A549 (cell line): ENCODE data around the gene CLEC20A. TPM values are rescaled to one million over a fixed set of nuclear protein-coding genes. Genes with fewer than 3 reads are reported as not detected.

Source experiments
- ATAC-seq, 2 experiments: fragments of 200-7000 bp in 1 of 2; fragments of >200 bp in 1 of 2; cut with Nextera tagmentation in 1 of 2; cut with Tn5 transposase in 1 of 2; 3 replicates each; pipeline versions ENCODE4 v1.8.0 to v1.9.1; 2018 to 2020; ENCODE audit warnings: mild to moderate bottlenecking in 1 of 2, moderate library complexity in 1 of 2
- CTCF ChIA-PET: fragments of 300-600 bp; sonication (Branson Sonifier 250); formaldehyde crosslinking; extraction: SDS; loops from one replicate; lab custom pipeline; 2021; ENCODE audit warnings: antibody characterized with exemption, inconsistent platforms; lab: Yijun Ruan, JAX
- POLR2A ChIA-PET: fragments of 350-600 bp; formaldehyde crosslinking; extraction: SDS; loops from one replicate; lab custom pipeline; 2021; ENCODE audit warnings: antibody characterized with exemption, inconsistent platforms; lab: Yijun Ruan, JAX
- DNase-seq, 2 experiments: peaks; one replicate each; pipeline versions ENCODE4 v3.0.0 to v3.0.0-alpha.2; 2011 to 2016; ENCODE audit warnings: low read depth in 1 of 2, low spot score in 1 of 2
- FAIRE-seq: peaks from 2 replicates; lab custom pipeline; 2011; peaks lifted over from hg19 to GRCh38; lab: Jason Lieb, UNC
- H3K27ac ChIP-seq, 2 experiments: fragments of >200 bp; sonication (Bioruptor Twin); formaldehyde crosslinking; 3 replicates each; pipeline ENCODE4 v1.5.1; 2016 to 2017
- H3K4me1 ChIP-seq: fragments of >200 bp; sonication (Bioruptor Twin); formaldehyde crosslinking; 3 replicates; pipeline ENCODE4 v1.6.1; 2016
- H3K4me2 ChIP-seq: fragments of >200 bp; sonication (Bioruptor Twin); formaldehyde crosslinking; 3 replicates; pipeline ENCODE4 v1.6.1; 2016
- H3K4me3 ChIP-seq: fragments of >200 bp; sonication (Bioruptor Twin); formaldehyde crosslinking; 3 replicates; pipeline ENCODE4 v1.5.1; 2016
- H3K9me3 ChIP-seq: fragments of >200 bp; sonication (Bioruptor Twin); formaldehyde crosslinking; 3 replicates; pipeline ENCODE4 v1.6.1; 2016
- ATOH8 ChIP-seq: fragments of 250-450 bp; sonication (Bioruptor Pico); IDR thresholded peaks from 2 replicates; pipeline ENCODE4 v1.5.0; 2020; ENCODE audit warnings: low read depth, mild to moderate bottlenecking, moderate library complexity
- BCL3 ChIP-seq: fragments of >200 bp; sonication (Bioruptor Twin); formaldehyde crosslinking; IDR thresholded peaks from 3 replicates; pipeline ENCODE4 v1.6.1; 2016
- BHLHE40 ChIP-seq: IDR thresholded peaks from 2 replicates; pipeline ENCODE4 v1.6.1; 2012; ENCODE audit warnings: low read depth, low read length, inconsistent platforms
- CBX2 ChIP-seq: fragments of 200-600 bp; sonication (generic); IDR thresholded peaks from 2 replicates; pipeline ENCODE4 v1.6.1; 2016; ENCODE audit warnings: low read depth, mild to moderate bottlenecking, borderline replicate concordance
- CBX8 ChIP-seq: fragments of 200-600 bp; sonication (generic); IDR thresholded peaks from 2 replicates; pipeline ENCODE4 v1.6.1; 2016
- EHMT2 ChIP-seq: fragments of 200-600 bp; sonication (generic); IDR thresholded peaks from 2 replicates; pipeline ENCODE4 v1.6.1; 2016; ENCODE audit warnings: antibody characterized with exemption, low read depth, mild to moderate bottlenecking, moderate library complexity
- EP300 ChIP-seq, 2 experiments: fragments of >200 bp; sonication (Bioruptor Twin); formaldehyde crosslinking; IDR thresholded peaks; 2 replicates in 1 of 2; 3 replicates in 1 of 2; pipeline ENCODE4 v1.6.1; 2016 to 2017
- FOXS1 ChIP-seq: fragments of 250-450 bp; sonication (Bioruptor Pico); IDR thresholded peaks from 2 replicates; pipeline ENCODE4 v1.5.0; 2020; ENCODE audit warnings: mild to moderate bottlenecking, moderate library complexity
- HEYL ChIP-seq: fragments of 250-450 bp; sonication (Bioruptor Pico); IDR thresholded peaks from 2 replicates; pipeline ENCODE4 v1.8.0; 2021; ENCODE audit warnings: mild to moderate bottlenecking, moderate library complexity
- HOXB5 ChIP-seq: fragments of 250-450 bp; sonication (Bioruptor Pico); IDR thresholded peaks from 2 replicates; pipeline ENCODE4 v1.5.0; 2020; ENCODE audit warnings: mild to moderate bottlenecking, moderate library complexity
- MAFK ChIP-seq: fragments of 450-650 bp; IDR thresholded peaks from 2 replicates; pipeline ENCODE4 v1.6.1; 2014; ENCODE audit not compliant: partially characterized antibody
- MAX ChIP-seq: IDR thresholded peaks from 2 replicates; pipeline ENCODE4 v1.6.1; 2012
- NFE2L2 ChIP-seq: fragments of 150-350 bp; conservative IDR thresholded peaks from 2 replicates; pipeline ENCODE4 v1.6.1; 2014; ENCODE audit warnings: low read length
- POLR2A ChIP-seq: IDR thresholded peaks from 2 replicates; pipeline ENCODE4 v1.6.1; 2012; ENCODE audit warnings: mild to moderate bottlenecking, low read length
- POLR2AphosphoS2 ChIP-seq: conservative IDR thresholded peaks from 2 replicates; pipeline ENCODE4 v1.6.1; 2012; ENCODE audit warnings: low read length, improper control_type of control experiment, inconsistent platforms
- RARB ChIP-seq: fragments of 250-450 bp; sonication (Bioruptor Pico); IDR thresholded peaks from 2 replicates; pipeline ENCODE4 v1.8.0; 2021; ENCODE audit warnings: mild to moderate bottlenecking, moderate library complexity
- RCOR1 ChIP-seq: fragments of 150-350 bp; IDR thresholded peaks from 2 replicates; pipeline ENCODE4 v1.6.1; 2014; ENCODE audit warnings: antibody characterized with exemption, low read length, low read depth
- RFX5 ChIP-seq: fragments of 450-650 bp; IDR thresholded peaks from 2 replicates; pipeline ENCODE4 v1.7.1; 2014; ENCODE audit warnings: antibody characterized with exemption, mild to moderate bottlenecking, moderate library complexity
- SREBF2 ChIP-seq: fragments of 450-650 bp; IDR thresholded peaks from 2 replicates; pipeline ENCODE4 v1.6.1; 2014; ENCODE audit warnings: mild to moderate bottlenecking, moderate library complexity
- TFCP2L1 ChIP-seq: fragments of 250-450 bp; sonication (Bioruptor Pico); IDR thresholded peaks from 2 replicates; pipeline ENCODE4 v1.5.0; 2021; ENCODE audit warnings: mild to moderate bottlenecking
- WGBS: methylation state at CpG from one replicate; pipeline ENCODE4 v1.1.6; 2017; ENCODE audit errors: missing lambda C conversion rate; 5-methylcytosine and 5-hydroxymethylcytosine counted together
- polyA plus RNA-seq, 4 experiments: library from polyadenylated mRNA; depleted of rRNA in 3 of 4; stranded (reverse); fragments of >200 nt; fragmentation: RNase III in 1 of 4; extraction: RNeasy Plus Mini Kit Qiagen cat#74134 plus additional on column Dnase treatment in 1 of 4; gene quantifications; 2 replicates in 3 of 4; 3 replicates in 1 of 4; pipeline ENCODE4 v1.2.3, GENCODE V29; 2011 to 2017
- TF ChIP-seq, protein P1 (sequence below): fragments of 450-650 bp; IDR thresholded peaks from 2 replicates; pipeline ENCODE4 v1.6.1; 2014; ENCODE audit warnings: antibody characterized with exemption
- TF ChIP-seq, protein P2 (sequence below): fragments of 250-450 bp; sonication (Bioruptor Pico); IDR thresholded peaks from 2 replicates; pipeline ENCODE4 v1.5.0; 2021; ENCODE audit warnings: mild to moderate bottlenecking, moderate library complexity, borderline replicate concordance
- TF ChIP-seq, protein P3 (sequence below): IDR thresholded peaks from 2 replicates; pipeline ENCODE4 v1.6.1; 2012

Gene CLEC20A
- polyA plus RNA-seq, 2 of the 4 experiments (the other 2 are of a cell fraction): not detected

- H3K4me1 ChIP-seq: peaks cover 15% of the 10 kb centered on the region
- H3K4me3 ChIP-seq: no peak overlapping the region
- H3K4me2 ChIP-seq: no peak overlapping the region
- no peak overlapping the region for H3K27ac ChIP-seq
- ChIA-PET CTCF (interaction anchor here (0.9 to 18.9 kb wide), 7 partner anchors 13 to 476 kb away, joined by 3 to 352 read pairs (median 5); no protein-coding TSS in a partner anchor), POLR2A (no interaction called here)
- H3K9me3 ChIP-seq: no peaks in the 10 kb centered on the region
- FAIRE-seq (no peak), ATAC-seq (no peak), DNase-seq (no peak)
- TF ChIP-seq HOXB5 (CRISPR knock-in tag) (no peak), CBX2 (no peak), BHLHE40 (no peak), HEYL (CRISPR knock-in tag) (no peak), FOXS1 (CRISPR knock-in tag) (no peak), EHMT2 (no peak), NFE2L2 (no peak), RCOR1 (no peak), MAFK (no peak), TFCP2L1 (CRISPR knock-in tag) (no peak), EP300 (IDR thresholded peaks at IDR 0.05) (no peak), MAX (no peak)
- TF ChIP-seq, protein P1, sequence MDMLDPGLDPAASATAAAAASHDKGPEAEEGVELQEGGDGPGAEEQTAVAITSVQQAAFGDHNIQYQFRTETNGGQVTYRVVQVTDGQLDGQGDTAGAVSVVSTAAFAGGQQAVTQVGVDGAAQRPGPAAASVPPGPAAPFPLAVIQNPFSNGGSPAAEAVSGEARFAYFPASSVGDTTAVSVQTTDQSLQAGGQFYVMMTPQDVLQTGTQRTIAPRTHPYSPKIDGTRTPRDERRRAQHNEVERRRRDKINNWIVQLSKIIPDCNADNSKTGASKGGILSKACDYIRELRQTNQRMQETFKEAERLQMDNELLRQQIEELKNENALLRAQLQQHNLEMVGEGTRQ: no peak
- TF ChIP-seq, protein P2, sequence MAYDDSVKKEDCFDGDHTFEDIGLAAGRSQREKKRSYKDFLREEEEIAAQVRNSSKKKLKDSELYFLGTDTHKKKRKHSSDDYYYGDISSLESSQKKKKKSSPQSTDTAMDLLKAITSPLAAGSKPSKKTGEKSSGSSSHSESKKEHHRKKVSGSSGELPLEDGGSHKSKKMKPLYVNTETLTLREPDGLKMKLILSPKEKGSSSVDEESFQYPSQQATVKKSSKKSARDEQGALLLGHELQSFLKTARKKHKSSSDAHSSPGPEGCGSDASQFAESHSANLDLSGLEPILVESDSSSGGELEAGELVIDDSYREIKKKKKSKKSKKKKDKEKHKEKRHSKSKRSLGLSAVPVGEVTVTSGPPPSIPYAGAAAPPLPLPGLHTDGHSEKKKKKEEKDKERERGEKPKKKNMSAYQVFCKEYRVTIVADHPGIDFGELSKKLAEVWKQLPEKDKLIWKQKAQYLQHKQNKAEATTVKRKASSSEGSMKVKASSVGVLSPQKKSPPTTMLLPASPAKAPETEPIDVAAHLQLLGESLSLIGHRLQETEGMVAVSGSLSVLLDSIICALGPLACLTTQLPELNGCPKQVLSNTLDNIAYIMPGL (CRISPR knock-in tag): no peak
- WGBS: 82% methylated on average over 4 of the region's 4 CpGs
Observed at GRCh38 chr1:178528953-178529335, 32.2 kb upstream of the CLEC20A start.

DNA sequence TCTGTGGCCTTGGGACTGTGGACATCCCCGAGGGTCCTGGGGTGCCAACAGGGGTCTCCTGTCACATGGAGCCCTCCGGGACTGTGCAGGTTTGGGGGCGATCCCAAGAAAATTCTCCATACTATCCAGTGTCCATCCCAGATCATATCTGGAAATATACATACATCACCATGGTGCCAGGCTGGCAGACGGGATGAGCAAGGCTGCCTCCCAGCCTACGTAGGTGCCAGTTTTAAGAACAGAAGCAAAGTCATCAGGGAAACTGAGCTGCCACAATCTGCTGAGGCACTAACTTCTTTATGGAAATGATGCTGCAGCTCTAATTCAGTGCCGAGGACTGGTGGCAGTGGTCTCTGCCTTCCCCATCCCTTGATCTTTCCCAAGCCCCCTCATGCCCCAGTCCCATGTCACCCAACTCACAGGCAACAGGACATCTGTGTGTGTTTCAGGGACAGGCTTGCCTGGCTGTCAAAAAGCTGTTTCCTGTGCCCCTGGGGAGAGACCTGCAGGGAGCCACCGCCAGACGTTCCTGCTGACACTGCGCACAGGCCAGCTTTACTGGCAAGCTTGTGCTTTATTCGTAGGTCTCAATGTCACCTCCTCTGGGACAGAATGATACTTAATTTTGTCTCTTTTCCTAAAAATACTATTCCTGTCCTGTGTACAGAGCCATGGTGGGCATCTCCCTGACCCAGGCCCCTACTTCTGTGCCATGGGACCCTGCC, 31.6 kb upstream of the CLEC20A start:
- DNase-seq: no peak
- Histone ChIP-seq H3K27ac (no peak overlapping the region), H3K9me3 (no peaks in the 10 kb centered on the region), H3K4me3 (no peak overlapping the region), H3K4me1 (peaks cover 15% of the 10 kb centered on the region), H3K4me2 (no peak overlapping the region)
- no peak for TF ChIP-seq BCL3
- no peak for TF ChIP-seq POLR2A
- TF ChIP-seq RCOR1: no peak
- no peak for TF ChIP-seq ATOH8
- no peak for TF ChIP-seq EHMT2
- TF ChIP-seq RARB (CRISPR knock-in tag): no peak
- no peak for TF ChIP-seq POLR2AphosphoS2
- TF ChIP-seq, protein P3, sequence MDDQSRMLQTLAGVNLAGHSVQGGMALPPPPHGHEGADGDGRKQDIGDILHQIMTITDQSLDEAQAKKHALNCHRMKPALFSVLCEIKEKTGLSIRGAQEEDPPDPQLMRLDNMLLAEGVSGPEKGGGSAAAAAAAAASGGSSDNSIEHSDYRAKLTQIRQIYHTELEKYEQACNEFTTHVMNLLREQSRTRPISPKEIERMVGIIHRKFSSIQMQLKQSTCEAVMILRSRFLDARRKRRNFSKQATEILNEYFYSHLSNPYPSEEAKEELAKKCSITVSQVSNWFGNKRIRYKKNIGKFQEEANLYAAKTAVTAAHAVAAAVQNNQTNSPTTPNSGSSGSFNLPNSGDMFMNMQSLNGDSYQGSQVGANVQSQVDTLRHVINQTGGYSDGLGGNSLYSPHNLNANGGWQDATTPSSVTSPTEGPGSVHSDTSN: no peak
- TF ChIP-seq CBX8: no peak
- no peak for TF ChIP-seq RFX5
- TF ChIP-seq EP300 (IDR thresholded peaks at IDR 0.05): no peak
- no peak for TF ChIP-seq SREBF2
- no peak for ATAC-seq
- FAIRE-seq: no peak
- WGBS: 78% methylated on average over 10 of the region's 10 CpGs
- ChIA-PET POLR2A (no interaction called here), CTCF (interaction anchor here (0.6 to 18.9 kb wide), 8 partner anchors 9 to 477 kb away, joined by 3 to 352 read pairs (median 5); no protein-coding TSS in a partner anchor)
